Fibroblast of skin of right quadriceps (primary cell): ENCODE measurements around the gene WASHC1.
"Not testable (repeated sequence)": the region's sequence is repeated elsewhere in the genome, so short reads cannot be mapped to it uniquely, and the experiment has no call there.

Experiments
- DNase-seq: peaks from one replicate; pipeline ENCODE4 v3.0.0-alpha.2; 2013

Gene WASHC1

GRCh38 chr9:14129-14809 lies 15.0 kb downstream of the WASHC1 start:
- DNase-seq: not testable (repeated sequence)

- DNase-seq: not testable (repeated sequence)
These were observed 18.1 kb downstream of the WASHC1 start for GRCh38 chr9:11206-11605.

- not testable (repeated sequence) for DNase-seq
These were observed 18.6 kb downstream of the WASHC1 start for GRCh38 chr9:10653-11053.

- not testable (repeated sequence) for DNase-seq
These were observed 19.0 kb downstream of the WASHC1 start for GRCh38 chr9:10207-10606.
